Measurements from ENCODE around the gene CFP. TPM values are rescaled to one million over a fixed set of nuclear protein-coding genes. Genes with fewer than 3 reads are reported as not detected.

Gene CFP
- total RNA-seq, 4 donors from 2014 or later: 0.60 to 10.0 (median 3.0) TPM

- H3K27ac ChIP-seq: no peak overlapping the region
- H3K4me1 ChIP-seq: peaks cover 0 to 4% (median 0%) of the 10 kb centered on the region in 4 donors
- intact Hi-C loops (cut with DNase I; ENCODE audit: low total_unique reads) (no loop called here), in situ Hi-C loops (cut with MboI; ENCODE audit: low pct_ligation_motif_present in 1 of 4, low pct_unique_long_range_greater_than_20kb in 1 of 4, low sequenced_read_pairs in 3 of 4) (no loop called here)
- H3K36me3 ChIP-seq: no peaks in the 10 kb centered on the region
- H3K4me3 ChIP-seq: no peak overlapping the region
- WGBS, 2 donors (ENCODE audit: low coverage in 1 of 2): 73% methylated on average over 16 of the region's 16 CpGs; no CpG with 5 or more reads in 1 of the 2 donors
- TF ChIP-seq POLR2AphosphoS5 (IDR thresholded peaks at IDR 0.05): no peak
- TF ChIP-seq EP300 (IDR thresholded peaks at IDR 0.05; ENCODE audit: low read depth): no peak
- TF ChIP-seq POLR2A (IDR thresholded peaks at IDR 0.05): no peak
- TF ChIP-seq CTCF (IDR thresholded peaks at IDR 0.05): no peak
- no peaks in the 10 kb centered on the region for H3K9me3 ChIP-seq
- H3K27me3 ChIP-seq: no peaks in the 10 kb centered on the region
- no peak for DNase-seq
Observed at GRCh38 chrX:47587906-47588735, 41.6 kb downstream of the CFP start.

GRCh38 chrX:47587091-47587891 lies 42.4 kb downstream of the CFP start:
- H3K4me1 ChIP-seq: peaks cover 0 to 4% (median 0%) of the 10 kb centered on the region in 4 donors
- in situ Hi-C loops (cut with MboI; ENCODE audit: low pct_ligation_motif_present in 1 of 4, low pct_unique_long_range_greater_than_20kb in 1 of 4, low sequenced_read_pairs in 3 of 4): no loop called here
- TF ChIP-seq EP300 (IDR thresholded peaks at IDR 0.05; ENCODE audit: low read depth): no peak
- TF ChIP-seq POLR2A (IDR thresholded peaks at IDR 0.05): no peak
- TF ChIP-seq POLR2AphosphoS5 (IDR thresholded peaks at IDR 0.05): no peak
- no peak for TF ChIP-seq CTCF (IDR thresholded peaks at IDR 0.05)
- H3K27me3 ChIP-seq: no peaks in the 10 kb centered on the region
- no peak overlapping the region for H3K27ac ChIP-seq
- 25 to 100% methylated on average over 1 to 4 of the region's 4 CpGs for WGBS, 2 donors (ENCODE audit: low coverage in 1 of 2)
- DNase-seq: no peak
- intact Hi-C loops (cut with DNase I; ENCODE audit: low total_unique reads): no loop called here
- H3K4me3 ChIP-seq: no peak overlapping the region
- H3K9me3 ChIP-seq: no peaks in the 10 kb centered on the region
- no peaks in the 10 kb centered on the region for H3K36me3 ChIP-seq

- WGBS, 2 donors (ENCODE audit: low coverage in 1 of 2): 78% methylated on average over 11 of the region's 11 CpGs; no CpG with 5 or more reads in 1 of the 2 donors
- Histone ChIP-seq H3K27ac (no peak overlapping the region), H3K9me3 (no peaks in the 10 kb centered on the region), H3K4me1 (peaks cover 0 to 8% (median 0%) of the 10 kb centered on the region in 4 donors), H3K4me3 (no peak overlapping the region), H3K27me3 (no peaks in the 10 kb centered on the region), H3K36me3 (no peaks in the 10 kb centered on the region)
- in situ Hi-C loops (cut with MboI; ENCODE audit: low pct_ligation_motif_present in 1 of 4, low pct_unique_long_range_greater_than_20kb in 1 of 4, low sequenced_read_pairs in 3 of 4): no loop called here
- intact Hi-C loops (cut with DNase I; ENCODE audit: low total_unique reads): no loop called here
- no peak for TF ChIP-seq CTCF (IDR thresholded peaks at IDR 0.05)
- no peak for DNase-seq
Observed at GRCh38 chrX:47586043-47586787, 43.5 kb downstream of the CFP start.

GRCh38 chrX:47585273-47585672 lies 44.5 kb downstream of the CFP start:
- no peaks in the 10 kb centered on the region for H3K36me3 ChIP-seq
- intact Hi-C loops (cut with DNase I; ENCODE audit: low total_unique reads) (no loop called here), in situ Hi-C loops (cut with MboI; ENCODE audit: low pct_ligation_motif_present in 1 of 4, low pct_unique_long_range_greater_than_20kb in 1 of 4, low sequenced_read_pairs in 3 of 4) (no loop called here)
- peaks cover 0 to 8% (median 0%) of the 10 kb centered on the region in 4 donors for H3K4me1 ChIP-seq
- no peaks in the 10 kb centered on the region for H3K9me3 ChIP-seq
- no peak for DNase-seq
- H3K27ac ChIP-seq: no peak overlapping the region
- no peak overlapping the region for H3K4me3 ChIP-seq
- TF ChIP-seq POLR2AphosphoS5 (IDR thresholded peaks at IDR 0.05) (no peak), CTCF (IDR thresholded peaks at IDR 0.05) (no peak), POLR2A (IDR thresholded peaks at IDR 0.05) (no peak), EP300 (IDR thresholded peaks at IDR 0.05; ENCODE audit: low read depth) (no peak)
- WGBS, 2 donors (ENCODE audit: low coverage in 1 of 2): 82% methylated on average over 16 of the region's 16 CpGs; no CpG with 5 or more reads in 1 of the 2 donors
- H3K27me3 ChIP-seq: no peaks in the 10 kb centered on the region
